Muscle of leg (tissue), 9 donors: ENCODE data around the gene CLEC7A. TPM values are rescaled to one million over a fixed set of nuclear protein-coding genes. Genes with fewer than 3 reads are reported as not detected.

Experiments used
- polyA plus RNA-seq, 8 donors: library from polyadenylated mRNA; unstranded; fragments of 120-200 nt; gene quantifications; one replicate each; pipeline versions ENCODE4 v1.2.1 to v1.2.3, GENCODE V29; 2013; ENCODE audit warnings: inconsistent platforms in 1 of 8, low replicate concordance in 1 of 8; ENCODE audit not compliant: insufficient read length in 8 of 8, insufficient read depth in 1 of 8
- total RNA-seq: library from RNA; stranded (reverse); fragments of 120-200 nt; gene quantifications from one replicate; pipeline ENCODE4 v1.2.4, GENCODE V29; 2013

Gene CLEC7A
- total and polyA plus RNA-seq, 9 donors = 0.71 to 2.2 (median 1.2) TPM

Other genes starting within 250 kb of the CLEC7A start
- gene KLRF2, start 248.7 kb downstream of the CLEC7A start, total RNA-seq = not detected
- gene KLRF2, start 248.7 kb downstream of the CLEC7A start, polyA plus RNA-seq = not detected
- not detected for gene CLEC2A, start 197.8 kb downstream of the CLEC7A start, total RNA-seq
- under 1 TPM in 1 of 8 donors, not detected in 7; 0.36 TPM for gene CLEC2A, start 197.8 kb downstream of the CLEC7A start, polyA plus RNA-seq
- 0.13 TPM for gene CLEC12A, start 158.8 kb downstream of the CLEC7A start, total RNA-seq
- gene CLEC12A, start 158.8 kb downstream of the CLEC7A start, polyA plus RNA-seq = under 1 TPM; 0.26 to 0.95 (median 0.56) TPM
- gene CLEC1B, start 131.1 kb downstream of the CLEC7A start, total RNA-seq = 0.13 TPM
- gene CLEC1B, start 131.1 kb downstream of the CLEC7A start, polyA plus RNA-seq = under 1 TPM in 6 of 8 donors, not detected in 2; 0.08 to 0.48 (median 0.32) TPM
- gene CLEC12B, start 119.6 kb downstream of the CLEC7A start, total RNA-seq = not detected
- under 1 TPM in 1 of 8 donors, not detected in 7; 0.11 TPM for gene CLEC12B, start 119.6 kb downstream of the CLEC7A start, polyA plus RNA-seq
- 0.18 TPM for gene CLEC9A, start 99.5 kb downstream of the CLEC7A start, total RNA-seq
- gene CLEC9A, start 99.5 kb downstream of the CLEC7A start, polyA plus RNA-seq = under 1 TPM in 7 of 8 donors, not detected in 1; 0.11 to 0.45 (median 0.19) TPM
- gene CLEC1A, start 31.2 kb downstream of the CLEC7A start, total RNA-seq = 2.4 TPM
- gene CLEC1A, start 31.2 kb downstream of the CLEC7A start, polyA plus RNA-seq = 1 to 10 TPM; 2.3 to 3.4 (median 3.0) TPM
- gene OLR1, start 41.9 kb upstream of the CLEC7A start, total RNA-seq = 0.13 TPM
- gene OLR1, start 41.9 kb upstream of the CLEC7A start, polyA plus RNA-seq = 1 to 10 TPM in 1 of 8 donors, under 1 TPM in 7; 0.22 to 2.0 (median 0.66) TPM
- gene TMEM52B, start 48.8 kb upstream of the CLEC7A start, total RNA-seq = not detected
- under 1 TPM in 7 of 8 donors, not detected in 1; 0.05 to 0.52 (median 0.17) TPM for gene TMEM52B, start 48.8 kb upstream of the CLEC7A start, polyA plus RNA-seq
- gene GABARAPL1, start 82.7 kb upstream of the CLEC7A start, total RNA-seq = 21.6 TPM
- 10 to 100 TPM; 16.3 to 27.7 (median 21.1) TPM for gene GABARAPL1, start 82.7 kb upstream of the CLEC7A start, polyA plus RNA-seq
- 0.58 TPM for gene KLRD1, start 177.7 kb upstream of the CLEC7A start, total RNA-seq
- gene KLRD1, start 177.7 kb upstream of the CLEC7A start, polyA plus RNA-seq = under 1 TPM; 0.16 to 0.58 (median 0.23) TPM